Measurements from ENCODE around the gene AKAP6. TPM values are rescaled to one million over a fixed set of nuclear protein-coding genes. Genes with fewer than 3 reads are reported as not detected.

AKAP6 gene
- total and polyA plus RNA-seq, 10 of the 15 experiments (the other 5 are each of a cell fraction or from before 2014, with no cell fraction given) = 0.35 to 5.9 (median 2.2) TPM

- in situ Hi-C loops (cut with MboI) = no loop called here
- Histone ChIP-seq H3K4me1 (ENCODE audit: control insufficient read depth, insufficient read depth, low read length) (no peaks in the 10 kb centered on the region), H3K9me3 (replicated peaks; ENCODE audit: control insufficient read depth, insufficient read depth, low read length) (no peaks in the 10 kb centered on the region), H3K79me2 (ENCODE audit: control insufficient read depth, insufficient read depth, low read length) (no peaks in the 10 kb centered on the region), H3K4me3 (no peak overlapping the region), H3K4me2 (ENCODE audit: control insufficient read depth, insufficient read depth) (no peak overlapping the region), H4K20me1 (ENCODE audit: control insufficient read depth, insufficient read depth) (no peaks in the 10 kb centered on the region), H3K9ac (ENCODE audit: control insufficient read depth, insufficient read depth, low read length) (no peak overlapping the region), H2AFZ (ENCODE audit: control insufficient read depth, low read depth, low read length) (no peak overlapping the region), H3K27ac (ENCODE audit: control insufficient read depth, insufficient read depth) (no peak overlapping the region), H3K27me3 (replicated peaks in 1 of 2; ENCODE audit: control insufficient read depth in 2 of 2, insufficient read depth in 2 of 2, low read length in 1 of 2) (no peaks in the 10 kb centered on the region), H3K36me3 (ENCODE audit: control insufficient read depth in 2 of 2, insufficient read depth in 2 of 2, low read length in 1 of 2) (no peaks in the 10 kb centered on the region)
- ChIA-PET SMC1A (ENCODE audit: uncharacterized antibody, unreplicated experiment) (interaction anchor here (0.7 to 2.6 kb wide), 5 partner anchors 9 to 72 kb away, joined by 3 to 10 read pairs (median 3); no protein-coding TSS in a partner anchor), CTCF (interaction anchor here (1.0 to 1.3 kb wide), 2 partner anchors 10 to 67 kb away, joined by 3 to 4 read pairs; no protein-coding TSS in a partner anchor), POLR2A (no interaction called here), RAD21 (ENCODE audit: unreplicated experiment) (interaction anchor here (1.6 kb wide), 1 partner anchor 10 kb away, joined by 3 read pairs; no protein-coding TSS in a partner anchor)
- WGBS (ENCODE audit: insufficient coverage, insufficient replicate concordance, low lambda C conversion rate, missing lambda C conversion rate) = 41% methylated on average over 4 of the region's 4 CpGs
- intact Hi-C loops (cut with micrococcal nuclease; ENCODE audit: unreplicated experiment) = no loop called here
- BruUV-seq (replicated peaks) = no TSS peak
- FAIRE-seq (no peak), ATAC-seq (no peak), DNase-seq (ENCODE audit: low read depth, low spot score) (no peak)
- TF ChIP-seq CEBPB (IDR thresholded peaks at IDR 0.05; ENCODE audit: borderline replicate concordance in 1 of 2, low read depth in 2 of 2, low read length in 2 of 2) (no peak), BRCA1 (IDR thresholded peaks at IDR 0.05; ENCODE audit: low read depth, low read length) (no peak), JUNB (IDR thresholded peaks at IDR 0.05) (no peak), YBX1 (IDR thresholded peaks at IDR 0.05) (no peak), CBX3 (IDR thresholded peaks at IDR 0.05; ENCODE audit: borderline replicate concordance, low read depth) (no peak), ZNF24 (IDR thresholded peaks at IDR 0.05) (no peak), IRF5 (IDR thresholded peaks at IDR 0.05; ENCODE audit: borderline replicate concordance) (no peak), JUND (IDR thresholded peaks at IDR 0.05; ENCODE audit: low read depth, low read length) (no peak), NKRF (conservative IDR thresholded peaks at IDR 0.05) (no peak), ZNF207 (IDR thresholded peaks at IDR 0.05; ENCODE audit: borderline replicate concordance) (no peak), IKZF1 (conservative IDR thresholded peaks at IDR 0.05) (no peak), NFXL1 (IDR thresholded peaks at IDR 0.05; ENCODE audit: borderline replicate concordance) (no peak), BCL11A (IDR thresholded peaks at IDR 0.05; ENCODE audit: low read depth, low read length) (no peak), NFIC (IDR thresholded peaks at IDR 0.05; ENCODE audit: low read depth, low read length) (no peak), MAX (IDR thresholded peaks at IDR 0.05; ENCODE audit: low read depth, low read length) (no peak), ZZZ3 (IDR thresholded peaks at IDR 0.05; ENCODE audit: control insufficient read depth, insufficient read length, low read depth) (no peak)
These were observed 1.4 kb downstream of the AKAP6 start for GRCh38 chr14:32330351-32331111.
